Colonic mucosa (tissue), 4 donors: Measurements from ENCODE around the gene DLG2. TPM values are rescaled to one million over a fixed set of nuclear protein-coding genes. Genes with fewer than 3 reads are reported as not detected.

Source experiments
- DNase-seq: peaks from one replicate; pipeline ENCODE4 v3.0.0-alpha.2; 2020
- H3K27ac ChIP-seq: fragments of 200-600 bp; one replicate; pipeline ENCODE4 v1.8.0; 2021
- H3K27me3 ChIP-seq: fragments of 200-600 bp; one replicate; pipeline ENCODE4 v1.8.0; 2021
- H3K36me3 ChIP-seq: fragments of 200-600 bp; one replicate; pipeline ENCODE4 v1.8.0; 2021
- H3K4me1 ChIP-seq: fragments of 200-600 bp; one replicate; pipeline ENCODE4 v1.8.0; 2021; ENCODE audit warnings: mild to moderate bottlenecking
- H3K4me3 ChIP-seq: fragments of 200-600 bp; one replicate; pipeline ENCODE4 v1.8.0; 2021
- H3K9ac ChIP-seq, 2 donors: one replicate each; pipeline ENCODE4 v1.7.0; 2013; ENCODE audit warnings: control low read depth in 2 of 2, low read depth in 2 of 2, low read length in 2 of 2
- H3K9me3 ChIP-seq: fragments of 200-600 bp; one replicate; pipeline ENCODE4 v1.8.0; 2021
- CTCF ChIP-seq: fragments of 200-600 bp; IDR thresholded peaks from one replicate; pipeline ENCODE4 v1.8.0; 2022; ENCODE audit warnings: antibody characterized with exemption, mild to moderate bottlenecking
- intact Hi-C: fragments of 100-400 bp; cut with DNase I; formaldehyde crosslinking; loops from one replicate; pipeline ENCODE4 v1.14.1; 2022
- total RNA-seq, 2 donors: library from RNA; stranded (reverse); fragmentation: NEBNext Ultra II Directional in 1 of 2; extraction: Animal tissue kit (Norgen Biotek cat#: 25700) in 1 of 2; gene quantifications; one replicate each; pipeline ENCODE4 v1.2.1, GENCODE V29; 2021
- donor health status: healthy.
- donor health status: DM: no; HTN: no; CAD: no.
- donor health status: DM: no; HTN: no; CAD: no.

The DLG2 gene
- total RNA-seq, 2 donors from 2014 or later = 1.4 to 3.3 TPM

DNA sequence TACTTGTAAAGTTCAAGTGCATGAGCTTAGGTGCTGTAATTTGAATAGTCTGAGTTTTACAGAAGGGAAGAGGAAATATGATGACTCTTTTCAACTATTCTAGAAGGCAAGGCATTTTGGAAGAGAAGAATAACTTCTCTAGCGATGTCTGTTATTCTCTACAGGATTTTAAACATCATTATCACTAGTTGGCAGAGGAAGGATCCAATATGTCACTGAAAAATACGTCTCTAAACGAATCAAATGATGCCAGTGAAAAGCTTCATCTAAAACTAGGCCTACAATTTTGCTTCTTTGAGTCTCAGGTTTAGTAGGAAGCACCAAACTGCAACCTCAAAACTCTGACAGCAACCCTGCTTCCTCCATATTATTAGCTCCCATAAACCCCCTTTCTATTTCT, 581.4 kb downstream of the DLG2 start:
- Histone ChIP-seq H3K4me1 (no peaks in the 10 kb centered on the region), H3K27me3 (no peaks in the 10 kb centered on the region), H3K36me3 (no peaks in the 10 kb centered on the region), H3K27ac (no peak overlapping the region), H3K9me3 (no peaks in the 10 kb centered on the region), H3K4me3 (no peak overlapping the region), H3K9ac (no peak overlapping the region)
- intact Hi-C loops = no loop called here
- DNase-seq = no peak
- TF ChIP-seq CTCF = no peak

- H3K4me1 ChIP-seq = no peaks in the 10 kb centered on the region
- no peak for DNase-seq
- no peaks in the 10 kb centered on the region for H3K9me3 ChIP-seq
- TF ChIP-seq CTCF = no peak
- H3K27ac ChIP-seq = no peak overlapping the region
- H3K27me3 ChIP-seq = no peaks in the 10 kb centered on the region
- no peaks in the 10 kb centered on the region for H3K36me3 ChIP-seq
- intact Hi-C loops = no loop called here
- H3K4me3 ChIP-seq = no peak overlapping the region
- no peak overlapping the region for H3K9ac ChIP-seq
Observed at GRCh38 chr11:85044911-85045310, 582.2 kb downstream of the DLG2 start.

- TF ChIP-seq CTCF = no peak
Observed at GRCh38 chr11:85042361-85042760, 584.8 kb downstream of the DLG2 start.

GRCh38 chr11:85040166-85040565, 587.0 kb downstream of the DLG2 start:
- H3K27me3 ChIP-seq = no peaks in the 10 kb centered on the region
- H3K4me1 ChIP-seq = no peaks in the 10 kb centered on the region
- no peak overlapping the region for H3K9ac ChIP-seq
- no peaks in the 10 kb centered on the region for H3K36me3 ChIP-seq
- intact Hi-C loops = no loop called here
- no peak overlapping the region for H3K27ac ChIP-seq
- no peak for TF ChIP-seq CTCF
- DNase-seq = no peak
- H3K9me3 ChIP-seq = no peaks in the 10 kb centered on the region
- H3K4me3 ChIP-seq = no peak overlapping the region

More at GRCh38 chr11:85042361-85042760, 584.8 kb downstream of the DLG2 start:
- Histone ChIP-seq H3K9me3 (no peaks in the 10 kb centered on the region), H3K36me3 (no peaks in the 10 kb centered on the region), H3K27ac (no peak overlapping the region), H3K9ac (no peak overlapping the region), H3K4me3 (no peak overlapping the region), H3K4me1 (no peaks in the 10 kb centered on the region), H3K27me3 (no peaks in the 10 kb centered on the region)
- intact Hi-C loops = no loop called here
- DNase-seq = no peak

- intact Hi-C loops = no loop called here
- Histone ChIP-seq H3K9ac (no peak overlapping the region), H3K4me3 (no peak overlapping the region), H3K27ac (no peak overlapping the region), H3K9me3 (no peaks in the 10 kb centered on the region), H3K4me1 (no peaks in the 10 kb centered on the region), H3K36me3 (no peaks in the 10 kb centered on the region), H3K27me3 (no peaks in the 10 kb centered on the region)
- no peak for DNase-seq
- TF ChIP-seq CTCF = no peak
Observed at GRCh38 chr11:85029964-85030363, 597.2 kb downstream of the DLG2 start.
